Neural progenitor cell (in vitro differentiated cells): ENCODE data around the gene KIAA1217. TPM values are rescaled to one million over a fixed set of nuclear protein-coding genes. Genes with fewer than 3 reads are reported as not detected.

Experiments used
- DNase-seq: peaks from one replicate; pipeline ENCODE4 v3.0.0-alpha.2; 2016; ENCODE audit warnings: low spot score
- H2AFZ ChIP-seq: fragments of 200-600 bp; sonication (generic); replicated peaks from 2 replicates; pipeline ENCODE4 v1.6.1; 2016; ENCODE audit warnings: antibody characterized with exemption
- H3F3A ChIP-seq: fragments of 200-600 bp; sonication (generic); 2 replicates; pipeline ENCODE4 v1.6.1; 2016; ENCODE audit warnings: antibody characterized with exemption, low read depth
- H3K27ac ChIP-seq: fragments of 200-600 bp; sonication (generic); 2 replicates; pipeline ENCODE4 v1.5.1; 2016; ENCODE audit warnings: mild to moderate bottlenecking
- H3K27me3 ChIP-seq: fragments of 200-600 bp; sonication (generic); 2 replicates; pipeline ENCODE4 v1.6.1; 2016; ENCODE audit warnings: mild to moderate bottlenecking, moderate library complexity
- H3K36me3 ChIP-seq: fragments of 200-600 bp; sonication (generic); 2 replicates; pipeline ENCODE4 v1.5.1; 2016
- H3K4me1 ChIP-seq: fragments of 200-600 bp; sonication (generic); 2 replicates; pipeline ENCODE4 v1.6.1; 2016; ENCODE audit warnings: mixed run types
- H3K4me2 ChIP-seq: fragments of 200-600 bp; sonication (generic); 2 replicates; pipeline ENCODE4 v1.6.1; 2016
- H3K4me3 ChIP-seq: fragments of 200-600 bp; sonication (generic); 2 replicates; pipeline ENCODE4 v1.5.1; 2016
- H3K79me2 ChIP-seq: fragments of 200-600 bp; sonication (generic); 2 replicates; pipeline ENCODE4 v1.6.1; 2016; ENCODE audit warnings: low read depth
- H3K9ac ChIP-seq: fragments of 200-600 bp; sonication (generic); 2 replicates; pipeline ENCODE4 v1.6.1; 2016
- H3K9me3 ChIP-seq: fragments of 200-600 bp; sonication (generic); 2 replicates; pipeline ENCODE4 v1.5.1; 2016; ENCODE audit warnings: low read depth
- H4K20me1 ChIP-seq: fragments of 200-600 bp; sonication (generic); 2 replicates; pipeline ENCODE4 v1.6.1; 2016; ENCODE audit warnings: low read depth
- H3K27ac Mint-ChIP-seq: 3 replicates; pipeline ENCODE4 v1.8.0; 2021; ENCODE audit warnings: mixed read lengths
- H3K27me3 Mint-ChIP-seq: 2 replicates; pipeline ENCODE4 v1.8.0; 2022; ENCODE audit warnings: low read depth, mild to moderate bottlenecking, inconsistent platforms, moderate library complexity, mixed read lengths; ENCODE audit not compliant: insufficient read depth
- H3K36me3 Mint-ChIP-seq: 3 replicates; pipeline ENCODE4 v1.8.0; 2021; ENCODE audit warnings: mixed read lengths
- H3K4me1 Mint-ChIP-seq: 3 replicates; pipeline ENCODE4 v1.8.0; 2021; ENCODE audit warnings: mixed read lengths
- H3K4me3 Mint-ChIP-seq: 3 replicates; pipeline ENCODE4 v1.8.0; 2021; ENCODE audit warnings: mild to moderate bottlenecking, moderate library complexity, mixed read lengths
- H3K9me3 Mint-ChIP-seq: 3 replicates; pipeline ENCODE4 v1.8.0; 2020; ENCODE audit warnings: mixed read lengths
- CTCF ChIP-seq: fragments of 200-600 bp; sonication (generic); IDR thresholded peaks from 2 replicates; pipeline ENCODE4 v1.5.1; 2017; ENCODE audit warnings: antibody characterized with exemption, mild to moderate bottlenecking
- EZH2 ChIP-seq: fragments of 200-600 bp; sonication (generic); IDR thresholded peaks from 2 replicates; pipeline ENCODE4 v1.6.1; 2017; ENCODE audit warnings: antibody characterized with exemption, mild to moderate bottlenecking, moderate library complexity
- EZH2phosphoT487 ChIP-seq: fragments of 200-600 bp; sonication (generic); IDR thresholded peaks from 2 replicates; pipeline ENCODE4 v1.6.1; 2017; ENCODE audit warnings: antibody characterized with exemption
- total RNA-seq: library from RNA; depleted of rRNA; stranded (reverse); fragments of >200 nt; gene quantifications from 2 replicates; pipeline ENCODE4 v1.2.3, GENCODE V29; 2015; ENCODE audit warnings: low replicate concordance

The KIAA1217 gene
- total RNA-seq, 1 donor from 2014 or later = 13.1 TPM

- Histone ChIP-seq H3K36me3 (no peaks in the 10 kb centered on the region), H3K4me2 (no peak overlapping the region), H3K27ac (peak overlapping the region; percentile 49), H2AFZ (no peak overlapping the region), H3K9me3 (no peaks in the 10 kb centered on the region), H3K4me1 (peaks cover 37% of the 10 kb centered on the region), H3K4me3 (no peak overlapping the region), H3K79me2 (peaks cover 7% of the 10 kb centered on the region), H3K27me3 (no peaks in the 10 kb centered on the region), H3K9ac (no peak overlapping the region), H3F3A (peaks cover 11% of the 10 kb centered on the region), H4K20me1 (no peaks in the 10 kb centered on the region)
- peaks cover 36% of the 10 kb centered on the region for H3K4me1 Mint-ChIP-seq
- TF ChIP-seq CTCF (no peak), EZH2 (no peak), EZH2phosphoT487 (no peak)
- H3K4me3 Mint-ChIP-seq = no peak overlapping the region
- peaks cover 14% of the 10 kb centered on the region for H3K36me3 Mint-ChIP-seq
- H3K27ac Mint-ChIP-seq = peak overlapping the region; percentile 86
- H3K27me3 Mint-ChIP-seq = peaks cover 6% of the 10 kb centered on the region
- no peak for DNase-seq
- peaks cover 8% of the 10 kb centered on the region for H3K9me3 Mint-ChIP-seq
These were observed 99.0 kb downstream of the KIAA1217 start for GRCh38 chr10:24307696-24308485.

DNA sequence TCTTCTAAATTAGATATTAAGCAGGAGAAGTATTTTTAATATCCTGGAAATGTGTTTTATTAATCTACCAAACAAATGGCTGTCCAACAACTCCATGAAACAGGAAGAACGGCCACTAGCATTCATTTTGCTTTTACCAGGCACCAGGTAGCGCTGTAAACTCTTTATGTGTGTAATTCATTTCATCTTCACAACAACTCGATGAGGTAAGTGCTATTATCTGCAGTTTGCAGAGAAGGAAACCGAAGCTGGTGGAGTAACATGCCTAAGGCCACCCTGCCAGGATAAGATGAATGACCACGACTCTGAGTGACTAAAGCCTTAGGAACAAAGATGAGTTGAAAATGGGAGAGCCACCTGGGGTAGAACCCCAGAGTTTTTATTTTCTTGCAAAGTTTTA lies 101.2 kb downstream of the KIAA1217 start:
- peaks cover 36% of the 10 kb centered on the region for H3K4me1 Mint-ChIP-seq
- no peaks in the 10 kb centered on the region for H4K20me1 ChIP-seq
- no peak overlapping the region for H3K4me3 ChIP-seq
- no peak for TF ChIP-seq EZH2phosphoT487
- TF ChIP-seq CTCF = no peak
- TF ChIP-seq EZH2 = no peak
- H3K27ac ChIP-seq = no peak overlapping the region
- H2AFZ ChIP-seq = no peak overlapping the region
- peaks cover 37% of the 10 kb centered on the region for H3K4me1 ChIP-seq
- no peaks in the 10 kb centered on the region for H3K27me3 ChIP-seq
- peaks cover 7% of the 10 kb centered on the region for H3K79me2 ChIP-seq
- H3K27me3 Mint-ChIP-seq = peaks cover 10% of the 10 kb centered on the region
- H3K36me3 ChIP-seq = no peaks in the 10 kb centered on the region
- no peak overlapping the region for H3K4me3 Mint-ChIP-seq
- H3F3A ChIP-seq = peaks cover 11% of the 10 kb centered on the region
- H3K9me3 ChIP-seq = no peaks in the 10 kb centered on the region
- H3K9me3 Mint-ChIP-seq = peaks cover 8% of the 10 kb centered on the region
- H3K4me2 ChIP-seq = no peak overlapping the region
- H3K9ac ChIP-seq = no peak overlapping the region
- no peak for DNase-seq
- peaks cover 12% of the 10 kb centered on the region for H3K36me3 Mint-ChIP-seq
- no peak overlapping the region for H3K27ac Mint-ChIP-seq

DNA sequence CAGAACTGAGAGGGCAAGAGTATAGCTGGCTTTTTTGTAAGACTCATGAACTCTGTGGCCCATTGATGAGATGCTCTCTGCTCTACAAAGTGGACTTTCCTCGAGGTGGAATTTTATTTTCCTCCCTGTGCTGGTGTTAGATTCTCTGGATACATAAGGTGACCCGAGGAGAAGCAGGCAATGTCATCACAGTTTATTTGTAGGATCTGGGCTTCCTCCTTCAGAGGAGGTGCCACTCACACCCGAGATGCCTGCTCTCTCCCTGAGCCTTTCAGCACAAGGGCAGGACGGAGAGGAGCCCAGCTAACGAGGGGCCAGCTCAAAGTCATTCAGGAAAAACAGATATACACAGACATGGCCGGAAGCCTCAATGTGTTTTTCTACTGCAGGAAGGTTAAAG lies 103.0 kb downstream of the KIAA1217 start:
- Histone ChIP-seq H3K79me2 (no peaks in the 10 kb centered on the region), H3F3A (peaks cover 11% of the 10 kb centered on the region), H3K4me1 (peaks cover 26% of the 10 kb centered on the region), H2AFZ (no peak overlapping the region), H4K20me1 (no peaks in the 10 kb centered on the region), H3K36me3 (no peaks in the 10 kb centered on the region), H3K4me3 (no peak overlapping the region), H3K4me2 (peak overlapping the region; percentile 35), H3K27ac (peak overlapping the region; percentile 53), H3K27me3 (no peaks in the 10 kb centered on the region), H3K9ac (no peak overlapping the region), H3K9me3 (no peaks in the 10 kb centered on the region)
- H3K9me3 Mint-ChIP-seq = peaks cover 4% of the 10 kb centered on the region
- H3K4me1 Mint-ChIP-seq = peaks cover 28% of the 10 kb centered on the region
- H3K27ac Mint-ChIP-seq = peak overlapping the region; percentile 69
- TF ChIP-seq EZH2phosphoT487 (no peak), EZH2 (no peak), CTCF (no peak)
- peaks cover 14% of the 10 kb centered on the region for H3K36me3 Mint-ChIP-seq
- no peak overlapping the region for H3K4me3 Mint-ChIP-seq
- no peak for DNase-seq
- H3K27me3 Mint-ChIP-seq = peaks cover 10% of the 10 kb centered on the region
